RWPE2 (cell line): ENCODE measurements around the gene SESTD1.
"Not testable (repeated sequence)": the region's sequence is repeated elsewhere in the genome, so short reads cannot be mapped to it uniquely, and the experiment has no call there.

Experiments used
- ATAC-seq: fragments of 200-7000 bp; cut with Tn5 transposase; 3 replicates; pipeline ENCODE4 v1.9.1; 2021; ENCODE audit warnings: low read depth
- DNase-seq: peaks from one replicate; pipeline ENCODE4 v3.0.0-alpha.2; 2020; ENCODE audit warnings: low spot score
- H3K27ac ChIP-seq: fragments of 450-650 bp; 2 replicates; pipeline ENCODE4 v1.5.1; 2017; ENCODE audit warnings: mild to moderate bottlenecking; ENCODE audit not compliant: poor library complexity, severe bottlenecking
- H3K27me3 ChIP-seq: fragments of 250-450 bp; sonication (Bioruptor Pico); 2 replicates; pipeline ENCODE4 v1.5.1; 2021; ENCODE audit warnings: mild to moderate bottlenecking, moderate library complexity; ENCODE audit not compliant: insufficient read depth, poor library complexity, severe bottlenecking
- H3K36me3 ChIP-seq: fragments of 250-450 bp; sonication (Bioruptor Pico); 2 replicates; pipeline ENCODE4 v1.5.1; 2020; ENCODE audit warnings: low read depth, mild to moderate bottlenecking, moderate library complexity
- H3K4me1 ChIP-seq: fragments of 250-450 bp; sonication (Bioruptor Pico); 2 replicates; pipeline ENCODE4 v1.5.1; 2021; ENCODE audit warnings: mild to moderate bottlenecking, moderate library complexity; ENCODE audit not compliant: insufficient read depth, poor library complexity, severe bottlenecking
- H3K4me3 ChIP-seq: fragments of 250-450 bp; sonication (Bioruptor Pico); 2 replicates; pipeline ENCODE4 v1.5.1; 2021; ENCODE audit warnings: mild to moderate bottlenecking, moderate library complexity; ENCODE audit not compliant: severe bottlenecking
- H3K9me3 ChIP-seq: fragments of 250-450 bp; sonication (Bioruptor Pico); 2 replicates; pipeline ENCODE4 v1.5.1; 2021; ENCODE audit warnings: mild to moderate bottlenecking, moderate library complexity; ENCODE audit not compliant: severe bottlenecking
- TF ChIP-seq, protein P1 (sequence below): fragments of 450-650 bp; IDR thresholded peaks from one replicate; pipeline ENCODE4 v1.5.1; 2017; ENCODE audit warnings: mild to moderate bottlenecking, moderate library complexity; ENCODE audit not compliant: poor library complexity, severe bottlenecking

SESTD1 gene

DNA sequence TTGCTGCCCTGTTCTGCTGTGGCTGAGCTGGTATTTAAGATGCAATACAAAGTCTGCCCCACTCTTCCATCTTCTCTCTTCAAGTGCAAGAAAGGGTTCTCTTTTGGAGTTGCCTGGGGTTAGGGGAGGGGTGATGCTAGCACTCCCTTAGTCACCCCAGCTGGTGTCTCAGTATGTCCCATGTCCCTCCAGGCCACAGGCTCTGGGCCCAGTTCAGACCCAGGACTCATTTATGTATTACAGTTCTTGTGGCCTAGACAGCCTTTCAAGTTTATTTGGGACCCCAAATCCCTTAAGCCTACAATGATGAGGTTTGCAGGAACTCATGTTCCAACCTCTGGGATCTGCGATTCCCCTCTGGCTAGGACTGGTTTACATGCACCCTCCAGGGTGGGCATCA is 167.5 kb downstream of the SESTD1 start:
- Histone ChIP-seq H3K4me3 (no peak overlapping the region), H3K9me3 (peaks cover 2% of the 10 kb centered on the region), H3K27me3 (no peaks in the 10 kb centered on the region), H3K36me3 (no peaks in the 10 kb centered on the region), H3K27ac (no peak overlapping the region), H3K4me1 (no peaks in the 10 kb centered on the region)
- ATAC-seq (no peak), DNase-seq (no peak)
- TF ChIP-seq, protein P1, sequence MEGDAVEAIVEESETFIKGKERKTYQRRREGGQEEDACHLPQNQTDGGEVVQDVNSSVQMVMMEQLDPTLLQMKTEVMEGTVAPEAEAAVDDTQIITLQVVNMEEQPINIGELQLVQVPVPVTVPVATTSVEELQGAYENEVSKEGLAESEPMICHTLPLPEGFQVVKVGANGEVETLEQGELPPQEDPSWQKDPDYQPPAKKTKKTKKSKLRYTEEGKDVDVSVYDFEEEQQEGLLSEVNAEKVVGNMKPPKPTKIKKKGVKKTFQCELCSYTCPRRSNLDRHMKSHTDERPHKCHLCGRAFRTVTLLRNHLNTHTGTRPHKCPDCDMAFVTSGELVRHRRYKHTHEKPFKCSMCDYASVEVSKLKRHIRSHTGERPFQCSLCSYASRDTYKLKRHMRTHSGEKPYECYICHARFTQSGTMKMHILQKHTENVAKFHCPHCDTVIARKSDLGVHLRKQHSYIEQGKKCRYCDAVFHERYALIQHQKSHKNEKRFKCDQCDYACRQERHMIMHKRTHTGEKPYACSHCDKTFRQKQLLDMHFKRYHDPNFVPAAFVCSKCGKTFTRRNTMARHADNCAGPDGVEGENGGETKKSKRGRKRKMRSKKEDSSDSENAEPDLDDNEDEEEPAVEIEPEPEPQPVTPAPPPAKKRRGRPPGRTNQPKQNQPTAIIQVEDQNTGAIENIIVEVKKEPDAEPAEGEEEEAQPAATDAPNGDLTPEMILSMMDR, result no peak

DNA sequence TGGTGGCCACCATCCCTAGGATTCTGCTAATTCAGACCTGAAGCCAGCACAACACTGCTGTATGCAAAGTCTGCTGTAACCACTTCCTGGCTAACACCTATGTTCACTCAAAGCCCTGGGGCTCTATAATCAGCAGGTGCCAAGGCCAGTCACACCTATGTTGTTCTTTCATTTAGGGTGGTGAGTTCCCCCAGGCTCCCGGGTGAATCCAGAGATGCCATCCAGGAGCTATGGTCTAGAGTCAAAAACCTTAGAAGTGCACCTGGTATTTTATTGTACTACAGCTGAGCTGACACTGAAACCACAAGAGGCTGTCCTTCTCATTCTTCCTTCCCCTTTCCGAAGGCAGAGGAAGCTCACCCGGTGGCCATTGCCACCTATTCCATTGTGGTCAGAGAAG is 168.5 kb downstream of the SESTD1 start:
- H3K4me1 ChIP-seq, result no peaks in the 10 kb centered on the region
- H3K36me3 ChIP-seq, result no peaks in the 10 kb centered on the region
- ATAC-seq, result no peak
- peaks cover 2% of the 10 kb centered on the region for H3K9me3 ChIP-seq
- TF ChIP-seq, protein P1, result no peak
- no peak overlapping the region for H3K27ac ChIP-seq
- no peak overlapping the region for H3K4me3 ChIP-seq
- H3K27me3 ChIP-seq, result no peaks in the 10 kb centered on the region
- no peak for DNase-seq

DNA sequence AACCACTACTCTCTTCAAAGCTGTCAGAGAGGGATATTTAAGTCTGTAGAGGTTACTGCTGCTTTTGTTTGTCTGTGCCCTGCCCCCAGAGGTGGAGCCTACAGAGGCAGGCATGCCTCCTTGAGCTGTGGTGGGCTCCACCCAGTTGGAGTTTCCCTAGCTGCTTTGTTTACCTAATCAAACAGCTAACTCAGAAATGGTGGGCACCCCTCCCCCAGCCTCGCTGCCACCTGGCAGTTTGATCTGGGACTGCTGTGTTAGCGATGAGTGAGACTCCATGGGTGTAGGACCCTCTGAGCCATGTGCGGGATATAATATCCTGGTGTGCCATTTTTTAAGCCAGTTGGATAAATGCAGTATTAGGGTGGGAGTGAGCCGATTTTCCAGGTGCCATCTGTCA is 171.7 kb downstream of the SESTD1 start:
- not testable (repeated sequence) for H3K4me1 ChIP-seq, H3K4me3 ChIP-seq, ATAC-seq, DNase-seq, H3K27ac ChIP-seq, H3K27me3 ChIP-seq, H3K36me3 ChIP-seq, H3K9me3 ChIP-seq

DNA sequence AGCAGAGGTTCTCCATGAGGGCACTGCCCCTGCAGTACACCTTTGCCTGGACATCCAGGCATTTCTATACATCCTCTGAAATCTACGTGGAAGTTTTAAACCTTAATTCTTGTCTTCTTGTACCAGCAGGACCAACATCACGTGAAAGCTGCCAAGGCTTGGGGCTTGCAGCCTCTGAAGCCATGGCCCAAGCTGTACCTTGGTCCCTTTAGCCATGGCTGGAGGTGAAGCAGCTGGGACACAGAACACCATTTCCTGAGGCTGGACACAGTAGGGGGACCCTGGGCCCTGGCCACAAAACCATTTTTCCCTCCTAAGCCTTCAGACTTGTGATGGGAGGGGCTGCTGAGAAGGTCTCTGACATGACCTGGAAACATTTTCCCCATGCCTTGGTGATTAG is 181.9 kb downstream of the SESTD1 start:
- Histone ChIP-seq H3K4me3 (no peak overlapping the region), H3K27me3 (no peaks in the 10 kb centered on the region), H3K9me3 (no peaks in the 10 kb centered on the region), H3K4me1 (no peaks in the 10 kb centered on the region), H3K36me3 (no peaks in the 10 kb centered on the region), H3K27ac (no peak overlapping the region)
- no peak for DNase-seq
- TF ChIP-seq, protein P1, result no peak
- ATAC-seq, result no peak

DNA sequence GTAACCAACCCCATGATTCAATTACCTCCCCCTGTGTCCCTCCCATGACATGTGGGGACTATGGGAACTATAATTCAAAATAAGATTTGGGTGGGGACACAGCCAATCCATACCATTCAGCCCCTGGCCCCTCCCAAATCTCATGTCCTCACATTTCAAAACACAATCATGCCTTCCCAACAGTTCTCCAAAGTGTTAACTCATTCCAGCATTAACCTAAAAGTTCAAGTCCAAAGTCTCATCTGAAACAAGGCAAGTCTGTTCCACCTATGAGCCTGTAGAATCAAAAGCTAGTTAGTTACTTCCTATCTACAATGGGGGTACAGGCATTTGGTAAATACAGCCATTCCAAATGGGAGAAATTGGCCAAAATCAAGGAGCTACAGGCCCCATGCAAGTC is 182.7 kb downstream of the SESTD1 start:
- Histone ChIP-seq H3K27me3 (no peaks in the 10 kb centered on the region), H3K4me3 (no peak overlapping the region), H3K4me1 (no peaks in the 10 kb centered on the region), H3K36me3 (no peaks in the 10 kb centered on the region), H3K9me3 (no peaks in the 10 kb centered on the region), H3K27ac (no peak overlapping the region)
- DNase-seq, result no peak
- TF ChIP-seq, protein P1, result no peak
- ATAC-seq, result no peak
